Measurements from ENCODE around the gene GPR157.

DNA sequence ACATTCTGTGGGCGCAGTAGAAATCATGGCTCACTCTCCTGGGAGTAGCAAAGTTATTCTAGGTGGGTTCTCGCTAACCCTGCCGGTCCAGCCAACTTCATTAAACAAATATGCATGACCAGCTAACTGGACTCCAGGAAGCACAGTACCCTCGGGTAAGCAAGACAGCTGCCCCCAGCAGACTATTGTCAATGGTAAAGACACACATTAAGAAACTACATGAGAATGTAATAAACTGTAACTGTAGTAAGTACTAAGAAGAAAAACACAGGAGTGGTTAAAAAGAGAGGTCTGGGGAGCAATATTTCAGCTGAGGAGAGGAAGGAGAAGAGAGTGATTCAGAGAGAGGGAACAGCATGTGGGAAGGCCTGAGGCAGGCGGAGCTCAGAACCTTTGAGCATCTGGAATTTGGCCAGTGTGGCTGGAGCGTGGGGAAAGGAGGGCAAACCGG is 66.9 kb downstream of the GPR157 start:
- TF ChIP-seq, protein P1, sequence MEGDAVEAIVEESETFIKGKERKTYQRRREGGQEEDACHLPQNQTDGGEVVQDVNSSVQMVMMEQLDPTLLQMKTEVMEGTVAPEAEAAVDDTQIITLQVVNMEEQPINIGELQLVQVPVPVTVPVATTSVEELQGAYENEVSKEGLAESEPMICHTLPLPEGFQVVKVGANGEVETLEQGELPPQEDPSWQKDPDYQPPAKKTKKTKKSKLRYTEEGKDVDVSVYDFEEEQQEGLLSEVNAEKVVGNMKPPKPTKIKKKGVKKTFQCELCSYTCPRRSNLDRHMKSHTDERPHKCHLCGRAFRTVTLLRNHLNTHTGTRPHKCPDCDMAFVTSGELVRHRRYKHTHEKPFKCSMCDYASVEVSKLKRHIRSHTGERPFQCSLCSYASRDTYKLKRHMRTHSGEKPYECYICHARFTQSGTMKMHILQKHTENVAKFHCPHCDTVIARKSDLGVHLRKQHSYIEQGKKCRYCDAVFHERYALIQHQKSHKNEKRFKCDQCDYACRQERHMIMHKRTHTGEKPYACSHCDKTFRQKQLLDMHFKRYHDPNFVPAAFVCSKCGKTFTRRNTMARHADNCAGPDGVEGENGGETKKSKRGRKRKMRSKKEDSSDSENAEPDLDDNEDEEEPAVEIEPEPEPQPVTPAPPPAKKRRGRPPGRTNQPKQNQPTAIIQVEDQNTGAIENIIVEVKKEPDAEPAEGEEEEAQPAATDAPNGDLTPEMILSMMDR (IDR thresholded peaks at IDR 0.05): no peak
- TF ChIP-seq POLR2A (IDR thresholded peaks at IDR 0.05): no peak

All from vagina (tissue), 2 donors.